ENCODE measurements around the gene TIMM23. TPM values are rescaled to one million over a fixed set of nuclear protein-coding genes. Genes with fewer than 3 reads are reported as not detected.

TIMM23 gene
- total RNA-seq, 1 experiment from 2014 or later, result 70.1 TPM

GRCh38 chr10:46012746-46013145, 40.5 kb downstream of the TIMM23 start:
- H3K4me2 ChIP-seq (ENCODE audit: low read length), result no peak overlapping the region
- no peak overlapping the region for H3K27ac ChIP-seq (ENCODE audit: low read depth, low read length)
- H4K20me1 ChIP-seq (ENCODE audit: insufficient read depth), result no peaks in the 10 kb centered on the region
- H2AFZ ChIP-seq (ENCODE audit: low read depth, low read length, poor library complexity, severe bottlenecking), result no peak overlapping the region
- H3K9ac ChIP-seq (ENCODE audit: low read length), result no peak overlapping the region
- no peaks in the 10 kb centered on the region for H3K9me2 ChIP-seq (ENCODE audit: insufficient read depth)
- TF ChIP-seq ZNF274 (IDR thresholded peaks at IDR 0.05; ENCODE audit: low read depth, low read length) (no peak), REST (IDR thresholded peaks at IDR 0.05; ENCODE audit: low read depth) (no peak), SP1 (IDR thresholded peaks at IDR 0.05; ENCODE audit: low read depth) (no peak), JUND (IDR thresholded peaks at IDR 0.05) (no peak), ELF1 (IDR thresholded peaks at IDR 0.05; ENCODE audit: borderline replicate concordance, low read depth) (no peak)
- CTCF ChIA-PET, result no interaction called here
- no peak overlapping the region for H3K4me3 ChIP-seq (replicated peaks in 1 of 2; ENCODE audit: low read depth in 1 of 2, low read length in 2 of 2)
- H3K36me3 ChIP-seq (ENCODE audit: control insufficient read depth in 1 of 2, insufficient read depth in 2 of 2, low read length in 2 of 2), result peaks cover 29 to 30% of the 10 kb centered on the region in 2 experiments; a peak in 3 of 4 replicates
- no TSS peak for BruUV-seq (replicated peaks)
- H3K4me1 ChIP-seq (ENCODE audit: control insufficient read depth in 1 of 2, insufficient read depth in 2 of 2, low read length in 2 of 2), result no peaks in the 10 kb centered on the region
- H3K27me3 ChIP-seq (ENCODE audit: insufficient read depth, low read length), result no peaks in the 10 kb centered on the region
- no peaks in the 10 kb centered on the region for H3K9me3 ChIP-seq (ENCODE audit: control insufficient read depth in 1 of 2, insufficient read depth in 1 of 2, low read depth in 1 of 2, low read length in 2 of 2)
- POLR2A ChIA-PET, result no interaction called here
- H3K79me2 ChIP-seq (ENCODE audit: insufficient read depth, low read length), result peaks cover 29% of the 10 kb centered on the region
- no peak for ATAC-seq
- intact Hi-C loops (cut with micrococcal nuclease), result no loop called here
- no peak for DNase-seq (ENCODE audit: low read depth, low spot score)
- RAD21 ChIA-PET (ENCODE audit: low non-redundant PET in 1 of 2, low total read pairs in 2 of 2, uncharacterized antibody in 2 of 2, unreplicated experiment in 2 of 2), result no interaction called here

- DNase-seq (ENCODE audit: low read depth, low spot score), result no peak
- H3K4me1 ChIP-seq (ENCODE audit: control insufficient read depth in 1 of 2, insufficient read depth in 2 of 2, low read length in 2 of 2), result no peaks in the 10 kb centered on the region
- ChIA-PET CTCF (no interaction called here), RAD21 (ENCODE audit: low non-redundant PET in 1 of 2, low total read pairs in 2 of 2, uncharacterized antibody in 2 of 2, unreplicated experiment in 2 of 2) (no interaction called here), POLR2A (no interaction called here)
- no peaks in the 10 kb centered on the region for H4K20me1 ChIP-seq (ENCODE audit: insufficient read depth)
- no peaks in the 10 kb centered on the region for H3K9me3 ChIP-seq (ENCODE audit: control insufficient read depth in 1 of 2, insufficient read depth in 1 of 2, low read depth in 1 of 2, low read length in 2 of 2)
- no peak for ATAC-seq
- intact Hi-C loops (cut with micrococcal nuclease), result no loop called here
- H3K4me2 ChIP-seq (ENCODE audit: low read length), result no peak overlapping the region
- no peaks in the 10 kb centered on the region for H3K9me2 ChIP-seq (ENCODE audit: insufficient read depth)
- H3K9ac ChIP-seq (ENCODE audit: low read length), result no peak overlapping the region
- no peak overlapping the region for H3K4me3 ChIP-seq (replicated peaks in 1 of 2; ENCODE audit: low read depth in 1 of 2, low read length in 2 of 2)
- no peaks in the 10 kb centered on the region for H3K27me3 ChIP-seq (ENCODE audit: insufficient read depth, low read length)
- H3K79me2 ChIP-seq (ENCODE audit: insufficient read depth, low read length), result peaks cover 44% of the 10 kb centered on the region
- H3K36me3 ChIP-seq (ENCODE audit: control insufficient read depth in 1 of 2, insufficient read depth in 2 of 2, low read length in 2 of 2), result peaks cover 22 to 23% of the 10 kb centered on the region in 2 experiments; a peak in 3 of 4 replicates
- no TSS peak for BruUV-seq (replicated peaks)
- no peak overlapping the region for H3K27ac ChIP-seq (ENCODE audit: low read depth, low read length)
- H2AFZ ChIP-seq (ENCODE audit: low read depth, low read length, poor library complexity, severe bottlenecking), result no peak overlapping the region
- no peak for TF ChIP-seq FOSL1 (IDR thresholded peaks at IDR 0.05; ENCODE audit: low read depth)
- no peak for TF ChIP-seq EZH2 (IDR thresholded peaks at IDR 0.05)
- no peak for TF ChIP-seq YY1 (IDR thresholded peaks at IDR 0.05; ENCODE audit: extremely low read depth, insufficient replicate concordance, low read depth, low read length)
- no peak for TF ChIP-seq POLR2A (IDR thresholded peaks at IDR 0.05; ENCODE audit: borderline replicate concordance, extremely low read depth, insufficient read depth, insufficient read length)
- TF ChIP-seq POLR2AphosphoS5 (IDR thresholded peaks at IDR 0.05; ENCODE audit: low read depth, low read length), result no peak
- no peak for TF ChIP-seq REST (IDR thresholded peaks at IDR 0.05; ENCODE audit: low read depth)
- no peak for TF ChIP-seq EZH2phosphoT487 (IDR thresholded peaks at IDR 0.05; ENCODE audit: borderline replicate concordance)
- no peak for TF ChIP-seq CEBPB (IDR thresholded peaks at IDR 0.05; ENCODE audit: low read depth)
- TF ChIP-seq ZNF274 (IDR thresholded peaks at IDR 0.05; ENCODE audit: low read depth, low read length), result no peak
- no peak for TF ChIP-seq ZFX (IDR thresholded peaks at IDR 0.05)
- TF ChIP-seq, protein P1, sequence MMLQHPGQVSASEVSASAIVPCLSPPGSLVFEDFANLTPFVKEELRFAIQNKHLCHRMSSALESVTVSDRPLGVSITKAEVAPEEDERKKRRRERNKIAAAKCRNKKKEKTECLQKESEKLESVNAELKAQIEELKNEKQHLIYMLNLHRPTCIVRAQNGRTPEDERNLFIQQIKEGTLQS (IDR thresholded peaks at IDR 0.05), result no peak
- no peak for TF ChIP-seq RAD21 (IDR thresholded peaks at IDR 0.05; ENCODE audit: low read depth)
- no peak for TF ChIP-seq SIN3A (IDR thresholded peaks at IDR 0.05; ENCODE audit: low read depth)
Observed at GRCh38 chr10:46014206-46014605, 41.9 kb downstream of the TIMM23 start.
